Measurements from ENCODE around the gene PMM2.
A peak's percentile ranks its signal among the peaks of the same experiment; 100 is the strongest.

PMM2 gene

GRCh38 chr16:8797364-8798173 lies at the start of gene PMM2, which contains the start of gene TMEM186:
PMM2 (plus strand) TSS chr16:8797839; CDS start chr16:8797883, 44 bp downstream.
TMEM186 (minus strand) TSS chr16:8797639; CDS start chr16:8797614, 25 bp downstream.
- DNase-seq, result peak; percentile 98

GRCh38 chr16:8748944-8749343 lies 48.7 kb upstream of the PMM2 start:
- peak; percentile 26 for DNase-seq

- DNase-seq, result no peak
These were observed 45.9 kb upstream of the PMM2 start for GRCh38 chr16:8751481-8752311.

GRCh38 chr16:8752706-8753105 lies 44.9 kb upstream of the PMM2 start:
- no peak for DNase-seq

- no peak for DNase-seq
These were observed 44.1 kb upstream of the PMM2 start for GRCh38 chr16:8753416-8754054.

GRCh38 chr16:8756755-8757154 lies 40.9 kb upstream of the PMM2 start:
- no peak for DNase-seq

- DNase-seq, result no peak
These were observed 39.6 kb upstream of the PMM2 start for GRCh38 chr16:8758022-8758421.

GRCh38 chr16:8760021-8760420 lies 37.6 kb upstream of the PMM2 start:
- DNase-seq, result peak; percentile 7

- DNase-seq, result no peak
These were observed 36.6 kb upstream of the PMM2 start for GRCh38 chr16:8761078-8761477.

GRCh38 chr16:8762254-8762653 lies 35.4 kb upstream of the PMM2 start:
- no peak for DNase-seq

GRCh38 chr16:8763083-8763482 lies 34.6 kb upstream of the PMM2 start:
- no peak for DNase-seq

GRCh38 chr16:8763899-8764298 lies 33.7 kb upstream of the PMM2 start:
- DNase-seq, result no peak

- no peak for DNase-seq
These were observed 33.0 kb upstream of the PMM2 start for GRCh38 chr16:8764525-8765250.

GRCh38 chr16:8767176-8767575 lies 30.5 kb upstream of the PMM2 start:
- no peak for DNase-seq

- no peak for DNase-seq
These were observed 29.4 kb upstream of the PMM2 start for GRCh38 chr16:8768283-8768682.

- DNase-seq, result no peak
These were observed 28.9 kb upstream of the PMM2 start for GRCh38 chr16:8768692-8769091.

- DNase-seq, result no peak
These were observed 24.1 kb upstream of the PMM2 start for GRCh38 chr16:8773537-8773936.

GRCh38 chr16:8774208-8774607 lies 23.4 kb upstream of the PMM2 start:
- DNase-seq, result no peak

- DNase-seq, result no peak
These were observed 22.3 kb upstream of the PMM2 start for GRCh38 chr16:8775359-8775758.

GRCh38 chr16:8776129-8776584 lies 21.5 kb upstream of the PMM2 start:
- no peak for DNase-seq

GRCh38 chr16:8777217-8777616 lies 20.4 kb upstream of the PMM2 start:
- no peak for DNase-seq

- DNase-seq, result no peak
These were observed 15.8 kb upstream of the PMM2 start for GRCh38 chr16:8781797-8782196.

GRCh38 chr16:8782673-8783072 lies 15.0 kb upstream of the PMM2 start:
- DNase-seq, result no peak

Data from OCI-M1 (cell line).